ENCODE data around the gene ST8SIA1. TPM values are rescaled to one million over a fixed set of nuclear protein-coding genes. Genes with fewer than 3 reads are reported as not detected.

ST8SIA1 gene
- total and polyA plus RNA-seq, 3 experiments from 2014 or later, result 4.5 to 11.4 (median 10.2) TPM

DNA sequence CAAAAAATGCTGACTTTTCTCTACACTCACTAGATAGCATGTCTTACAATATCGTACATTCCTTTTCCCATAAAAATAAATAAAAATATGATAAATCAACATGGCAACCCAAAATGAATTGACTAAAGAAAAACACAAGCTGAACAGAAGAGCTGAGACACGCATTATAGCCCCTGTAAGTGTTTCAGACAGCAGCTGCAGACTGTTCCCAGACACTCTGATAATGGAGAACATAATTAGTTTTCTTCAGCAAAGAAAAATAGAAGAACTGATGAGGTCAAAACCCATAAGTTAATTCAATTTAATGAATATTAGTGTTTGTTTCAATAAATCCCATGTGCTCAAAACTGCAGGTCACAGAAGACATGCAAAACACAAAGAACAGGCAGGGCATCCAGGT, 23.8 kb downstream of the ST8SIA1 start:
- no peak overlapping the region for H3K27ac ChIP-seq (ENCODE audit: low read depth, low read length)
- H3K9me3 Mint-ChIP-seq, result no peaks in the 10 kb centered on the region
- H3K4me3 ChIP-seq (ENCODE audit: low read length), result no peak overlapping the region
- POLR2A ChIA-PET, result no interaction called here
- peaks cover 22 to 64% (median 55%) of the 10 kb centered on the region in 3 donors for H3K4me1 Mint-ChIP-seq
- no peaks in the 10 kb centered on the region for H3K4me1 ChIP-seq (ENCODE audit: insufficient read depth, low read length)
- peaks cover 0 to 1% of the 10 kb centered on the region in 2 donors for H3K27me3 Mint-ChIP-seq
- no peak for DNase-seq
- peak overlapping the region in 1 of 8 donors; percentile 30 for H3K27ac Mint-ChIP-seq
- H3K9me3 ChIP-seq (ENCODE audit: low read length), result no peaks in the 10 kb centered on the region
- H3K4me3 Mint-ChIP-seq, result no peak overlapping the region
- no peaks in the 10 kb centered on the region for H3K36me3 ChIP-seq (ENCODE audit: insufficient read depth, low read length)
- H3K27me3 ChIP-seq (ENCODE audit: insufficient read depth, low read length, poor library complexity, severe bottlenecking), result no peaks in the 10 kb centered on the region
- CTCF ChIA-PET, result interaction anchor here (1.6 kb wide), 1 partner anchor 25 kb away, joined by 6 read pairs; no protein-coding TSS in a partner anchor
- peaks cover 5 to 32% (median 19%) of the 10 kb centered on the region in 3 donors for H3K36me3 Mint-ChIP-seq

DNA sequence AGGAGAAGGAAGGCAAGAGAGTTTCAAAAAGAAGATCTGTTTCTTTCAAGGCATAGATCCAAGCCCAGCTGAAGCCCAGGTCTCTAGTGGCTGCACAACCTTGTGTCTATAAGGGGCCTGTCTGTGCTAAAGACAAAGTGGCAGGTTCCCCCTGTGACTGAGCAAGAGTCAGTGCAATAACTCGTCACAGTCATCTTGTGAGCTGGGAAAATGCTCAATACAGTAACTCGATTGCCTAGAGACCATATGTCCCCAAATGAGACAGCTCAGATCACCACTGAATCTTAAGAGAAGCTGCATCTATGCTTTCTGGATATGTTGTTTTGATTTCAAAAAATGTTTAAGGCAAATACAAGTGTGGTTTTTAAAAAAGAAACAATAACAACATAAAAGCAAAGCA, 24.2 kb downstream of the ST8SIA1 start:
- ChIA-PET CTCF (interaction anchor here (1.6 kb wide), 1 partner anchor 25 kb away, joined by 6 read pairs; no protein-coding TSS in a partner anchor), POLR2A (no interaction called here)
- Histone ChIP-seq H3K9me3 (ENCODE audit: low read length) (no peaks in the 10 kb centered on the region), H3K36me3 (ENCODE audit: insufficient read depth, low read length) (no peaks in the 10 kb centered on the region), H3K4me1 (ENCODE audit: insufficient read depth, low read length) (no peaks in the 10 kb centered on the region), H3K27me3 (ENCODE audit: insufficient read depth, low read length, poor library complexity, severe bottlenecking) (no peaks in the 10 kb centered on the region), H3K27ac (ENCODE audit: low read depth, low read length) (no peak overlapping the region), H3K4me3 (ENCODE audit: low read length) (no peak overlapping the region)
- peaks cover 5 to 31% (median 16%) of the 10 kb centered on the region in 3 donors for H3K36me3 Mint-ChIP-seq
- H3K4me1 Mint-ChIP-seq, result peaks cover 21 to 60% (median 52%) of the 10 kb centered on the region in 3 donors
- H3K27me3 Mint-ChIP-seq, result peaks cover 0 to 1% of the 10 kb centered on the region in 2 donors
- no peak overlapping the region for H3K27ac Mint-ChIP-seq
- no peak for DNase-seq
- H3K4me3 Mint-ChIP-seq, result no peak overlapping the region
- H3K9me3 Mint-ChIP-seq, result no peaks in the 10 kb centered on the region

DNA sequence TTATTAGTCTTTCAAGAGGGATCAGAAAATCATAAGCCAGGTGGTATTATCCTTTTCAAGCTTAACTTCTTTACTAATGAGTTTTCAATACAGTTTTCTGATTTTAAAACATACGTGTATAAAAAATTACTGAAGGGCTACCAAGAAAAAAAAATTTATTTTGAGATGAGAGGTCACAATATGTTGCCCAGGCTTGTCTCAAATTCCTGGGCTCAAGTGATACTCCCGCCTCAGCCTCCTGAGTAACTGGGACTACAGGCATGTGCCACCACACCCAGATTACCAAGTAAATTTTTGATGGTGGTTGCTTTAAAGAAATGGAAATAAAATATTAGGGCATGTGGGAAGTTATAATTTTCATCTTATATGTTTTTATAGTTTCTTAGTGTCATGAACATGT, 26.7 kb downstream of the ST8SIA1 start:
- H3K4me1 ChIP-seq (ENCODE audit: insufficient read depth, low read length), result no peaks in the 10 kb centered on the region
- no peaks in the 10 kb centered on the region for H3K27me3 ChIP-seq (ENCODE audit: insufficient read depth, low read length, poor library complexity, severe bottlenecking)
- ChIA-PET CTCF (no interaction called here), POLR2A (no interaction called here)
- no peak overlapping the region for H3K27ac ChIP-seq (ENCODE audit: low read depth, low read length)
- H3K4me3 Mint-ChIP-seq, result no peak overlapping the region
- H3K27ac Mint-ChIP-seq, result no peak overlapping the region
- no peaks in the 10 kb centered on the region for H3K36me3 ChIP-seq (ENCODE audit: insufficient read depth, low read length)
- H3K4me1 Mint-ChIP-seq, result peaks cover 8 to 37% (median 32%) of the 10 kb centered on the region in 3 donors
- H3K36me3 Mint-ChIP-seq, result peaks cover 6 to 36% (median 16%) of the 10 kb centered on the region in 3 donors
- no peak overlapping the region for H3K4me3 ChIP-seq (ENCODE audit: low read length)
- no peak for DNase-seq
- H3K27me3 Mint-ChIP-seq, result peaks cover 0 to 1% of the 10 kb centered on the region in 2 donors
- H3K9me3 ChIP-seq (ENCODE audit: low read length), result no peaks in the 10 kb centered on the region
- peaks cover 0 to under 1% (median 0%) of the 10 kb centered on the region in 5 donors for H3K9me3 Mint-ChIP-seq

DNA sequence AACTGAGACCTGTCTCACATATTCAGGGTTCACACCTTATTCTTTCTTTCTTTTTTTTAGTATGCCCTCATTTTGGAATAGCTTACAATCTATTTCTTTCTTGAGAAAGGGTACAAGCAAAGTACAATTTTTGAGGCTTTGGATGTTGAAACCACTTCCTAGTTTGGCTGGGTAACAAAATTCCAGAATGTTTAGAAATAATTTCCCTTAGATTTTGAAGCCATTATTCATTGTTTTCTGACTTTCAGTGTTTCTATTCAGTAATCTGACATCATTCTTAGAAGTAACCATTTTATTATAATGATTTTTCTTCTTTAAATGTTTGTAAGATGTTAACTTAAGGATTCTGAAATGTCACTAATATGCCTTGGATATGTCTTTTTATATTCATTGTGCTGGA, 28.2 kb downstream of the ST8SIA1 start:
- Histone ChIP-seq H3K27ac (ENCODE audit: low read depth, low read length) (no peak overlapping the region), H3K36me3 (ENCODE audit: insufficient read depth, low read length) (no peaks in the 10 kb centered on the region), H3K4me3 (ENCODE audit: low read length) (no peak overlapping the region), H3K27me3 (ENCODE audit: insufficient read depth, low read length, poor library complexity, severe bottlenecking) (no peaks in the 10 kb centered on the region), H3K4me1 (ENCODE audit: insufficient read depth, low read length) (no peaks in the 10 kb centered on the region), H3K9me3 (ENCODE audit: low read length) (no peaks in the 10 kb centered on the region)
- ChIA-PET POLR2A (interaction anchor here (0.6 kb wide), 1 partner anchor 104 kb away, joined by 5 read pairs; no protein-coding TSS in a partner anchor), CTCF (no interaction called here)
- H3K27me3 Mint-ChIP-seq, result peaks cover 0 to 1% of the 10 kb centered on the region in 2 donors
- no peak for DNase-seq
- H3K9me3 Mint-ChIP-seq, result peaks cover 0 to 10% (median 5%) of the 10 kb centered on the region in 5 donors
- no peak overlapping the region for H3K27ac Mint-ChIP-seq
- H3K4me1 Mint-ChIP-seq, result peaks cover 2 to 27% (median 20%) of the 10 kb centered on the region in 3 donors
- H3K36me3 Mint-ChIP-seq, result peaks cover 15 to 41% (median 16%) of the 10 kb centered on the region in 3 donors
- H3K4me3 Mint-ChIP-seq, result no peak overlapping the region

DNA sequence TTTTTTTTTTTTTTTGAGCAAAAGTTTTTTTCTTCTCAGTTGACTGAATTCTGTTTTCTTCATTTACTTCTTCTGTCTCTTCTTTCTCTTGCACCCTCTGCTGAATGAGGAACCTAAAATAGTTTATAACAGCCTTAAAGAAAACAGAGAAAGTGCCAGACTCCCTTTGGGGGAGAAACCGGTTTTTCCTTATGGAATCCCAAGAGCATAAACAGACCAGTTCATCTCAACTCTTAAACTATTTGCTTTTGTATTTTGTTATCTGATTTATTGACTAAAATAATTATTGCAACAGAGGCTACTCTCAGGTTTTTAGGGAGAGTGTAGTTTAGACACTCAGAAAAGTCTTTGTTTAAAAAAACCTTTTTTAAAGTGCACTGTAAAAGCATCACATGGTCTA, 30.2 kb downstream of the ST8SIA1 start:
- Mint-ChIP-seq H3K27ac (peak overlapping the region in 1 of 8 donors; percentile 60), H3K9me3 (peaks cover 3 to 15% (median 14%) of the 10 kb centered on the region in 5 donors), H3K36me3 (peaks cover 15 to 38% (median 16%) of the 10 kb centered on the region in 3 donors), H3K27me3 (peaks cover 0 to 1% of the 10 kb centered on the region in 2 donors), H3K4me3 (no peak overlapping the region), H3K4me1 (peaks cover 0 to 19% (median 11%) of the 10 kb centered on the region in 3 donors)
- Histone ChIP-seq H3K4me3 (ENCODE audit: low read length) (no peak overlapping the region), H3K27me3 (ENCODE audit: insufficient read depth, low read length, poor library complexity, severe bottlenecking) (no peaks in the 10 kb centered on the region), H3K4me1 (ENCODE audit: insufficient read depth, low read length) (no peaks in the 10 kb centered on the region), H3K36me3 (ENCODE audit: insufficient read depth, low read length) (no peaks in the 10 kb centered on the region), H3K9me3 (ENCODE audit: low read length) (no peaks in the 10 kb centered on the region), H3K27ac (ENCODE audit: low read depth, low read length) (no peak overlapping the region)
- DNase-seq, result no peak
- CTCF ChIA-PET, result no interaction called here
- POLR2A ChIA-PET, result no interaction called here

DNA sequence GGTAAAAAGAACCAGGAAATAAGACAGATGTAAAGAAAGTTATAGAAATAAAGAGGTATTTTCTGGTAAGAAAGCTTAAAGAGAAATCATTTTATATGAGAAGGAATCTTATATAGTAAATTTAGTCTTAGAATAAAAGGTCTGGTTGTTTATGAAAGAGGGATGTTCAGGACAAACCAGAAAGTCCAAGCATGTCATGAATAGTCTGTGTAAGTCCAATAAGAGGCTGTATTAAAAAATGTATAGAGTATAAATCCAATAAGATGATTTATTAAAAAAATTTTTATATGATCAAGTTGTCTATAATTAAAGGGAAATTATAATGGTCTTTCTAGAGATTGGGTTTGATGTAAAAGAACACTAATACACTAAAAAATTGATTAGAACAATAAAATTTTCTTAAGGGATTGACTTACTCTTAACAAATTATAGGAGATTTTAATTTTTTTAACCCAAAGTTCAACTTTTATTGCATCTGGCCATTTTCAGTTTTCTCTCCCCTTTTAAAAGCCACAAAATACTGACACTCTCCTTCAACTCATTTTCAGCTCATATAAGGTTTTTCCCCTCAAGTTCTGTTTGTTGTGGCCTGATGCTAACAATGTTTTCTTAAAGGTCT, 35.1 kb downstream of the ST8SIA1 start:
- Mint-ChIP-seq H3K4me1 (peaks cover 0 to 13% (median 11%) of the 10 kb centered on the region in 3 donors), H3K27me3 (no peaks in the 10 kb centered on the region), H3K27ac (no peak overlapping the region), H3K9me3 (peaks cover 6 to 18% (median 17%) of the 10 kb centered on the region in 5 donors), H3K36me3 (peaks cover 4 to 18% (median 10%) of the 10 kb centered on the region in 3 donors), H3K4me3 (no peak overlapping the region)
- H3K27ac ChIP-seq (ENCODE audit: low read depth, low read length), result no peak overlapping the region
- H3K9me3 ChIP-seq (ENCODE audit: low read length), result no peaks in the 10 kb centered on the region
- CTCF ChIA-PET, result no interaction called here
- H3K4me3 ChIP-seq (ENCODE audit: low read length), result no peak overlapping the region
- DNase-seq, result no peak
- no peaks in the 10 kb centered on the region for H3K27me3 ChIP-seq (ENCODE audit: insufficient read depth, low read length, poor library complexity, severe bottlenecking)
- POLR2A ChIA-PET, result no interaction called here
- no peaks in the 10 kb centered on the region for H3K4me1 ChIP-seq (ENCODE audit: insufficient read depth, low read length)
- no peaks in the 10 kb centered on the region for H3K36me3 ChIP-seq (ENCODE audit: insufficient read depth, low read length)

DNA sequence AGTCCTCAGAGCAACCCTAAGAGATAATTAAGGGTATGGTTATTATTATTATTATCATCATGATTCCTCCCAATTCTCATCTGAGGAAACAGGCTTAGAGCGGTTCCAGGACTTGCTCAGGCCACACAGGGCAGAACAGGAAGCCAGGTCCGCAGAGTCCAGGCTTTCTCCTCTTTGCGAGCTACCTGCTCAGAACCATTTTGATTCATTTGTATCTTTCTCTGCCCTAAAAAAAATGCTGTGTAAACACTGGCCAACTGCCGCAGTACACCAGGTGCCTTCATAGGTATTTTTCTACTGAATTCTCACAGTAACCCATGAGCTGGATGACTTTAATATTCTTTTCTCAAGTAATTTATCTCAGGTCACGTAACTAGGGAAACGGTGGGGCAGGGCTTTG, 45.3 kb downstream of the ST8SIA1 start:
- Mint-ChIP-seq H3K27me3 (no peaks in the 10 kb centered on the region), H3K27ac (peak overlapping the region in 1 of 8 donors; percentile 68), H3K9me3 (no peaks in the 10 kb centered on the region), H3K4me1 (peaks cover 28 to 49% (median 48%) of the 10 kb centered on the region in 3 donors), H3K36me3 (peaks cover 0 to 20% (median 4%) of the 10 kb centered on the region in 3 donors), H3K4me3 (no peak overlapping the region)
- H3K4me3 ChIP-seq (ENCODE audit: low read length), result no peak overlapping the region
- no peaks in the 10 kb centered on the region for H3K27me3 ChIP-seq (ENCODE audit: insufficient read depth, low read length, poor library complexity, severe bottlenecking)
- ChIA-PET CTCF (no interaction called here), POLR2A (interaction anchor here (0.6 kb wide), 1 partner anchor 301 kb away, joined by 7 read pairs; no protein-coding TSS in a partner anchor)
- DNase-seq, result no peak
- H3K27ac ChIP-seq (ENCODE audit: low read depth, low read length), result no peak overlapping the region
- H3K4me1 ChIP-seq (ENCODE audit: insufficient read depth, low read length), result peaks cover 9% of the 10 kb centered on the region
- no peaks in the 10 kb centered on the region for H3K36me3 ChIP-seq (ENCODE audit: insufficient read depth, low read length)
- H3K9me3 ChIP-seq (ENCODE audit: low read length), result no peaks in the 10 kb centered on the region

Data from CD8-positive, alpha-beta memory T cell (primary cell).